HepG2 (cell line): ENCODE results near the gene SMPD2. TPM values are rescaled to one million over a fixed set of nuclear protein-coding genes. Genes with fewer than 3 reads are reported as not detected.
A peak's percentile ranks its signal among the peaks of the same experiment; 100 is the strongest.

Experiments used
- CEBPB ChIP-seq: IDR thresholded peaks from 2 replicates; pipeline ENCODE4 v1.6.1; 2011; ENCODE audit warnings: low read depth, low read length, improper control_type of control experiment, borderline replicate concordance
- MED13 ChIP-seq: sonication (generic); formaldehyde crosslinking; IDR thresholded peaks from 2 replicates; pipeline ENCODE4 v1.5.0; 2020; ENCODE audit warnings: missing genetic modification reagents
- MEIS1 ChIP-seq: sonication (generic); formaldehyde crosslinking; IDR thresholded peaks from 2 replicates; pipeline ENCODE4 v1.9.0; 2021; ENCODE audit warnings: mild to moderate bottlenecking, missing genetic modification reagents, moderate library complexity, borderline replicate concordance
- MYC ChIP-seq: sonication (generic); formaldehyde crosslinking; IDR thresholded peaks from 2 replicates; pipeline ENCODE4 v1.9.0; 2021; ENCODE audit warnings: missing genetic modification reagents, borderline replicate concordance
- NFE2 ChIP-seq: sonication (generic); formaldehyde crosslinking; IDR thresholded peaks from 2 replicates; pipeline ENCODE4 v1.4.0; 2020; ENCODE audit warnings: missing genetic modification reagents
- NFKB2 ChIP-seq: sonication (generic); formaldehyde crosslinking; IDR thresholded peaks from 2 replicates; pipeline ENCODE4 v1.4.0; 2020; ENCODE audit warnings: missing genetic modification reagents, borderline replicate concordance
- NONO ChIP-seq, 2 experiments: fragments of 450-650 bp in 1 of 2; sonication (generic) in 1 of 2; formaldehyde crosslinking in 1 of 2; IDR thresholded peaks in 1 of 2; conservative IDR thresholded peaks in 1 of 2; 2 replicates each; pipeline versions ENCODE4 v1.6.1 to v1.8.0; 2017 to 2022; ENCODE audit warnings: mild to moderate bottlenecking in 1 of 2, missing genetic modification reagents in 1 of 2, moderate library complexity in 1 of 2
- NR2F1 ChIP-seq, 2 experiments: fragments of 450-650 bp in 1 of 2; formaldehyde crosslinking in 1 of 2; IDR thresholded peaks; 2 replicates each; pipeline versions ENCODE4 v1.5.0 to v1.6.1; 2016 to 2020; ENCODE audit warnings: mild to moderate bottlenecking in 1 of 2, missing compliant biosample characterization in 1 of 2, missing genetic modification reagents in 1 of 2, moderate library complexity in 1 of 2
- PPARG ChIP-seq: conservative IDR thresholded peaks from 2 replicates; pipeline ENCODE4 v1.6.1; 2016; ENCODE audit warnings: missing biosample characterization, missing genetic modification reagents
- SMARCC2 ChIP-seq: fragments of 450-650 bp; IDR thresholded peaks from 2 replicates; pipeline ENCODE4 v1.6.1; 2017; ENCODE audit warnings: antibody characterized with exemption, mild to moderate bottlenecking
- ZMYM2 ChIP-seq: sonication (generic); formaldehyde crosslinking; IDR thresholded peaks from 2 replicates; pipeline ENCODE4 v1.8.0; 2022; ENCODE audit warnings: mild to moderate bottlenecking, missing genetic modification reagents
- ZNF326 ChIP-seq: sonication (generic); formaldehyde crosslinking; IDR thresholded peaks from 2 replicates; pipeline ENCODE4 v1.4.0; 2020; ENCODE audit warnings: missing genetic modification reagents, borderline replicate concordance
- ZNF350 ChIP-seq: sonication (generic); formaldehyde crosslinking; IDR thresholded peaks from 2 replicates; pipeline ENCODE4 v1.4.0; 2020; ENCODE audit warnings: mild to moderate bottlenecking, low read depth, missing genetic modification reagents, borderline replicate concordance
- ZNF367 ChIP-seq: sonication (generic); formaldehyde crosslinking; IDR thresholded peaks from 2 replicates; pipeline ENCODE4 v1.4.0; 2020; ENCODE audit warnings: missing genetic modification reagents, borderline replicate concordance
- ZNF563 ChIP-seq: sonication (generic); formaldehyde crosslinking; IDR thresholded peaks from 2 replicates; pipeline ENCODE4 v1.8.0; 2022; ENCODE audit warnings: mild to moderate bottlenecking, moderate library complexity, missing genetic modification reagents
- ZNF713 ChIP-seq: sonication (generic); formaldehyde crosslinking; IDR thresholded peaks from 2 replicates; pipeline ENCODE4 v1.4.0; 2020; ENCODE audit warnings: mild to moderate bottlenecking, missing genetic modification reagents
- ZNF790 ChIP-seq: sonication (generic); formaldehyde crosslinking; IDR thresholded peaks from 2 replicates; pipeline ENCODE4 v1.8.0; 2022; ENCODE audit warnings: missing genetic modification reagents, mild to moderate bottlenecking, borderline replicate concordance
- ZNF816 ChIP-seq: sonication (generic); formaldehyde crosslinking; IDR thresholded peaks from 2 replicates; pipeline ENCODE4 v1.8.0; 2022; ENCODE audit warnings: missing genetic modification reagents, mild to moderate bottlenecking, borderline replicate concordance
- polyA plus RNA-seq, 8 experiments: library from polyadenylated mRNA; depleted of rRNA in 3 of 8; stranded (reverse) in 7 of 8; unstranded in 1 of 8; fragments of >200 nt; fragmentation: Illumina TruSeq in 4 of 8; extraction: Trizol in 4 of 8; gene quantifications; 2 replicates each; pipeline versions ENCODE4 v1.2.1 to v1.2.3, GENCODE V29; 2011 to 2016; ENCODE audit warnings: low read depth in 4 of 8, missing spikeins in 1 of 8, mixed read lengths in 1 of 8; ENCODE audit not compliant: insufficient read depth in 1 of 8
- total RNA-seq, 5 experiments: library from RNA; depleted of rRNA; stranded (reverse); fragments of >200 nt; fragmentation: Illumina TruSeq; extraction: Trizol; gene quantifications; 2 replicates each; pipeline ENCODE4 v1.2.3, GENCODE V29; 2016; ENCODE audit warnings: low read depth in 1 of 5
- TF ChIP-seq, protein P1 (sequence below), 2 experiments: fragments of 450-650 bp in 1 of 2; sonication (generic) in 1 of 2; formaldehyde crosslinking in 1 of 2; IDR thresholded peaks; 2 replicates each; pipeline versions ENCODE4 v1.6.1 to v1.8.0; 2016 to 2022; ENCODE audit warnings: antibody characterized with exemption in 1 of 2, mild to moderate bottlenecking in 1 of 2, missing genetic modification reagents in 1 of 2
- TF ChIP-seq, protein P2 (sequence below): sonication (generic); formaldehyde crosslinking; IDR thresholded peaks from 2 replicates; pipeline ENCODE4 v1.5.1; 2020; ENCODE audit warnings: mild to moderate bottlenecking, missing genetic modification reagents, moderate library complexity

The SMPD2 gene
- total and polyA plus RNA-seq, 2 of the 13 experiments (the other 11 are each of a cell fraction or from before 2014, with no cell fraction given): 5.9 to 10.6 TPM

DNA sequence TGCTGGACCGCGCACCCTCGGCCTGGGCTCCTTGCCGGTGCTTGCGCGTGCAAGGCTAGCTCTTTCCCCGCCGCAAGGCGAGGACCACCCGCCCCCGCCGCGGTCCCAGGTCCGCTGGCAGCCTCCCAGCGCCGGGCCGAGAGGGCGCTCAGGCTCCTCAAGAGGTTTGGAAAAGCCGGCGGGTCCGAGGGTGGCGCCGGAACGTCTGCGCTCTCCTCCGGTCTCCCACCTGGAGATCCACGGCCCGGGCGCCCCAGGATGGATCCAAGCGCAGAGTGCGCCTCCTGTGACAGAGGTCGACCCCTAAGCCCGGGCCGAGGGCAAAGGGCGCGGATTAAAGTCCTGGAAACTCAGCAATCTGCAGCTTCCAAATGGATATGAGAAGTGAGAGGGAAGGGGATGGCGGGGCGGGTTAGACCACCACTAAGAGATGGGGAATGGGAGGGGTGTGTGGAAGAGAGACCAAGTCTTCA, 15.6 kb downstream of the SMPD2 start (continued):
- TF ChIP-seq, protein P1, sequence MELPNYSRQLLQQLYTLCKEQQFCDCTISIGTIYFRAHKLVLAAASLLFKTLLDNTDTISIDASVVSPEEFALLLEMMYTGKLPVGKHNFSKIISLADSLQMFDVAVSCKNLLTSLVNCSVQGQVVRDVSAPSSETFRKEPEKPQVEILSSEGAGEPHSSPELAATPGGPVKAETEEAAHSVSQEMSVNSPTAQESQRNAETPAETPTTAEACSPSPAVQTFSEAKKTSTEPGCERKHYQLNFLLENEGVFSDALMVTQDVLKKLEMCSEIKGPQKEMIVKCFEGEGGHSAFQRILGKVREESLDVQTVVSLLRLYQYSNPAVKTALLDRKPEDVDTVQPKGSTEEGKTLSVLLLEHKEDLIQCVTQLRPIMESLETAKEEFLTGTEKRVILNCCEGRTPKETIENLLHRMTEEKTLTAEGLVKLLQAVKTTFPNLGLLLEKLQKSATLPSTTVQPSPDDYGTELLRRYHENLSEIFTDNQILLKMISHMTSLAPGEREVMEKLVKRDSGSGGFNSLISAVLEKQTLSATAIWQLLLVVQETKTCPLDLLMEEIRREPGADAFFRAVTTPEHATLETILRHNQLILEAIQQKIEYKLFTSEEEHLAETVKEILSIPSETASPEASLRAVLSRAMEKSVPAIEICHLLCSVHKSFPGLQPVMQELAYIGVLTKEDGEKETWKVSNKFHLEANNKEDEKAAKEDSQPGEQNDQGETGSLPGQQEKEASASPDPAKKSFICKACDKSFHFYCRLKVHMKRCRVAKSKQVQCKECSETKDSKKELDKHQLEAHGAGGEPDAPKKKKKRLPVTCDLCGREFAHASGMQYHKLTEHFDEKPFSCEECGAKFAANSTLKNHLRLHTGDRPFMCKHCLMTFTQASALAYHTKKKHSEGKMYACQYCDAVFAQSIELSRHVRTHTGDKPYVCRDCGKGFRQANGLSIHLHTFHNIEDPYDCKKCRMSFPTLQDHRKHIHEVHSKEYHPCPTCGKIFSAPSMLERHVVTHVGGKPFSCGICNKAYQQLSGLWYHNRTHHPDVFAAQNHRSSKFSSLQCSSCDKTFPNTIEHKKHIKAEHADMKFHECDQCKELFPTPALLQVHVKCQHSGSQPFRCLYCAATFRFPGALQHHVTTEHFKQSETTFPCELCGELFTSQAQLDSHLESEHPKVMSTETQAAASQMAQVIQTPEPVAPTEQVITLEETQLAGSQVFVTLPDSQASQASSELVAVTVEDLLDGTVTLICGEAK (IDR thresholded peaks at IDR 0.05): no peak
- TF ChIP-seq, protein P1 (CRISPR knock-in tag; IDR thresholded peaks at IDR 0.05): 0 out of 2 replicates have a peak, but pooled peaks have one; percentile 20
- peak; percentile 16; the same call in 1 of the 2 replicates for TF ChIP-seq ZNF350
- TF ChIP-seq NFE2 (CRISPR knock-in tag): no peak
- no peak for TF ChIP-seq ZNF367 (CRISPR knock-in tag)
- no peak for TF ChIP-seq CEBPB
- TF ChIP-seq NR2F1 (CRISPR knock-in tag; IDR thresholded peaks at IDR 0.05): no peak
- no peak for TF ChIP-seq NONO (IDR thresholded peaks at IDR 0.05)
- peak; percentile 58; the same call in 1 of the 2 replicates for TF ChIP-seq NONO (CRISPR knock-in tag; conservative IDR thresholded peaks at IDR 0.05)
- no peak for TF ChIP-seq SMARCC2
- TF ChIP-seq, protein P2, sequence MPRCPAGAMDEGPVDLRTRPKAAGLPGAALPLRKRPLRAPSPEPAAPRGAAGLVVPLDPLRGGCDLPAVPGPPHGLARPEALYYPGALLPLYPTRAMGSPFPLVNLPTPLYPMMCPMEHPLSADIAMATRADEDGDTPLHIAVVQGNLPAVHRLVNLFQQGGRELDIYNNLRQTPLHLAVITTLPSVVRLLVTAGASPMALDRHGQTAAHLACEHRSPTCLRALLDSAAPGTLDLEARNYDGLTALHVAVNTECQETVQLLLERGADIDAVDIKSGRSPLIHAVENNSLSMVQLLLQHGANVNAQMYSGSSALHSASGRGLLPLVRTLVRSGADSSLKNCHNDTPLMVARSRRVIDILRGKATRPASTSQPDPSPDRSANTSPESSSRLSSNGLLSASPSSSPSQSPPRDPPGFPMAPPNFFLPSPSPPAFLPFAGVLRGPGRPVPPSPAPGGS (CRISPR knock-in tag): no peak
- TF ChIP-seq ZNF713 (CRISPR knock-in tag): no peak
- no peak for TF ChIP-seq ZNF790 (CRISPR knock-in tag)
- TF ChIP-seq MYC: no peak
- TF ChIP-seq MED13: no peak
- TF ChIP-seq ZNF816: no peak
- TF ChIP-seq ZMYM2 (CRISPR knock-in tag): no peak
- no peak for TF ChIP-seq ZNF326 (CRISPR knock-in tag)
- TF ChIP-seq MEIS1 (CRISPR knock-in tag): 0 out of 2 replicates have a peak, but pooled peaks have one; percentile 13
- no peak for TF ChIP-seq PPARG (CRISPR knock-in tag)
- no peak for TF ChIP-seq ZNF563 (CRISPR knock-in tag)
- TF ChIP-seq NFKB2: peak; percentile 19; the same call in 1 of the 2 replicates
